Measurements from ENCODE around the gene LSM8. TPM values are rescaled to one million over a fixed set of nuclear protein-coding genes. Genes with fewer than 3 reads are reported as not detected.

LSM8 gene
- total and polyA plus RNA-seq, 2 donors (not counting 3 experiments of a cell fraction or from before 2014, with no cell fraction given): 26.8 to 34.1 TPM

- Histone ChIP-seq H3K36me3 (ENCODE audit: control insufficient read depth in 2 of 2, extremely low read depth in 1 of 2, insufficient read depth in 2 of 2, low read length in 2 of 2) (no peaks in the 10 kb centered on the region), H3K9me1 (replicated peaks; ENCODE audit: control insufficient read depth, extremely low read depth, insufficient read depth, low read length) (no peaks in the 10 kb centered on the region), H3K27me3 (ENCODE audit: control insufficient read depth in 2 of 2, insufficient read depth in 2 of 2, low read length in 2 of 2) (peaks cover 0 to 6% of the 10 kb centered on the region in 2 experiments), H3K4me2 (ENCODE audit: insufficient read depth, low read length) (no peak overlapping the region), H3K4me1 (ENCODE audit: control insufficient read depth, extremely low read depth, insufficient read depth, low read length) (no peaks in the 10 kb centered on the region), H3K79me2 (ENCODE audit: control insufficient read depth, insufficient read depth, low read length) (no peaks in the 10 kb centered on the region), H3K9me3 (replicated peaks; ENCODE audit: control insufficient read depth, insufficient read depth, low read length) (no peaks in the 10 kb centered on the region), H2AFZ (ENCODE audit: low read depth, low read length) (no peak overlapping the region), H3K4me3 (replicated peaks in 1 of 3; ENCODE audit: insufficient read depth in 1 of 3, low read depth in 1 of 3, low read length in 3 of 3) (no peak overlapping the region), H4K20me1 (replicated peaks; ENCODE audit: control insufficient read depth, extremely low read depth, insufficient read depth, low read length) (no peaks in the 10 kb centered on the region), H3K9ac (replicated peaks; ENCODE audit: extremely low read depth, insufficient read depth, low read length) (no peak overlapping the region), H3K27ac (ENCODE audit: insufficient read depth, low read depth, low read length) (no peak overlapping the region)
- intact Hi-C loops (cut with micrococcal nuclease) (loop anchor here (1.0 kb wide), 1 partner anchor 403 kb away; no protein-coding TSS in a partner anchor), dilution Hi-C loops (cut with MboI; ENCODE audit: extremely low pct_ligation_motif_present, low sequenced_read_pairs) (no loop called here)
- FAIRE-seq (no peak), DNase-seq (ENCODE audit: low read depth, low spot score) (peak; percentile 57)
- BruUV-seq (replicated peaks): no TSS peak
- ChIA-PET POLR2A (no interaction called here), CTCF (interaction anchor here (0.6 to 3.2 kb wide), 37 partner anchors 8 to 1223 kb away, joined by 3 to 32 read pairs (median 4); no protein-coding TSS in a partner anchor)
- TF ChIP-seq JUN (IDR thresholded peaks at IDR 0.05; ENCODE audit: borderline replicate concordance, insufficient read depth, insufficient read length, low read depth) (no peak), EZH2 (IDR thresholded peaks at IDR 0.05; ENCODE audit: borderline replicate concordance, low read depth, low read length, severe bottlenecking) (no peak), CTCF (IDR thresholded peaks at IDR 0.05; ENCODE audit: extremely low read depth in 1 of 2, insufficient read depth in 1 of 2, low read depth in 1 of 2, low read length in 2 of 2) (peak in 1 of 2 donors; percentile 40)
Measured at GRCh38 chr7:118153551-118154177, 30.3 kb upstream of the LSM8 start.

GRCh38 chr7:118158766-118159165 is 25.2 kb upstream of the LSM8 start:
- DNase-seq (ENCODE audit: low read depth, low spot score): no peak

More at GRCh38 chr7:118158766-118159165, 25.2 kb upstream of the LSM8 start:
- no peak overlapping the region for H3K4me2 ChIP-seq (ENCODE audit: insufficient read depth, low read length)
- intact Hi-C loops (cut with micrococcal nuclease) (no loop called here), dilution Hi-C loops (cut with MboI; ENCODE audit: extremely low pct_ligation_motif_present, low sequenced_read_pairs) (no loop called here)
- H3K4me1 ChIP-seq (ENCODE audit: control insufficient read depth, extremely low read depth, insufficient read depth, low read length): no peaks in the 10 kb centered on the region
- no peak overlapping the region for H3K9ac ChIP-seq (replicated peaks; ENCODE audit: extremely low read depth, insufficient read depth, low read length)
- POLR2A ChIA-PET: no interaction called here
- no peaks in the 10 kb centered on the region for H3K9me3 ChIP-seq (replicated peaks; ENCODE audit: control insufficient read depth, insufficient read depth, low read length)
- BruUV-seq (replicated peaks): no TSS peak
- no peaks in the 10 kb centered on the region for H3K27me3 ChIP-seq (ENCODE audit: control insufficient read depth in 2 of 2, insufficient read depth in 2 of 2, low read length in 2 of 2)
- no peaks in the 10 kb centered on the region for H3K36me3 ChIP-seq (ENCODE audit: control insufficient read depth in 2 of 2, extremely low read depth in 1 of 2, insufficient read depth in 2 of 2, low read length in 2 of 2)
- TF ChIP-seq MAX (IDR thresholded peaks at IDR 0.05; ENCODE audit: insufficient read depth, insufficient read length) (no peak), FOS (IDR thresholded peaks at IDR 0.05; ENCODE audit: borderline replicate concordance, insufficient read depth, low read length) (no peak), EZH2 (IDR thresholded peaks at IDR 0.05; ENCODE audit: borderline replicate concordance, low read depth, low read length, severe bottlenecking) (no peak), GATA2 (IDR thresholded peaks at IDR 0.05; ENCODE audit: insufficient read depth, insufficient read length, low read depth, low read length) (no peak), CTCF (IDR thresholded peaks at IDR 0.05; ENCODE audit: extremely low read depth in 1 of 2, insufficient read depth in 1 of 2, low read depth in 1 of 2, low read length in 2 of 2) (no peak), POLR2AphosphoS5 (IDR thresholded peaks at IDR 0.05; ENCODE audit: insufficient read depth, low read depth, low read length) (no peak), JUN (IDR thresholded peaks at IDR 0.05; ENCODE audit: borderline replicate concordance, insufficient read depth, insufficient read length, low read depth) (no peak), POLR2A (IDR thresholded peaks at IDR 0.05; ENCODE audit: low read depth, low read length) (no peak), MYC (IDR thresholded peaks at IDR 0.05; ENCODE audit: low read depth, low read length) (no peak)
- H3K79me2 ChIP-seq (ENCODE audit: control insufficient read depth, insufficient read depth, low read length): no peaks in the 10 kb centered on the region
- no peaks in the 10 kb centered on the region for H4K20me1 ChIP-seq (replicated peaks; ENCODE audit: control insufficient read depth, extremely low read depth, insufficient read depth, low read length)
- no peak overlapping the region for H3K4me3 ChIP-seq (replicated peaks in 1 of 3; ENCODE audit: insufficient read depth in 1 of 3, low read depth in 1 of 3, low read length in 3 of 3)
- no peaks in the 10 kb centered on the region for H3K9me1 ChIP-seq (replicated peaks; ENCODE audit: control insufficient read depth, extremely low read depth, insufficient read depth, low read length)
- no peak overlapping the region for H2AFZ ChIP-seq (ENCODE audit: low read depth, low read length)
- no peak for FAIRE-seq
- H3K27ac ChIP-seq (ENCODE audit: insufficient read depth, low read depth, low read length): no peak overlapping the region
- CTCF ChIA-PET: interaction anchor here (0.8 to 1.2 kb wide), 2 partner anchors 10 to 21 kb away, joined by 3 to 4 read pairs; no protein-coding TSS in a partner anchor
